T-cell (primary cell): Measurements from ENCODE around the gene NOP10. TPM values are rescaled to one million over a fixed set of nuclear protein-coding genes. Genes with fewer than 3 reads are reported as not detected.
"Not testable (repeated sequence)": the region's sequence is repeated elsewhere in the genome, so short reads cannot be mapped to it uniquely, and the experiment has no call there.

Experiments used
- ATAC-seq, 4 experiments: fragments of 200-7000 bp in 3 of 4; fragments of 150-1000 bp in 1 of 4; cut with Tn5 transposase; replicated peaks in 1 of 4; 1 replicate in 3 of 4; 2 replicates in 1 of 4; pipeline ENCODE4 v1.10.0; 2021; ENCODE audit warnings: moderate library complexity in 3 of 4, mild to moderate bottlenecking in 2 of 4, moderate number of reproducible peaks in 1 of 4
- CTCF ChIA-PET, 2 donors: fragments of 300-600 bp; sonication (Branson Sonifier 250); formaldehyde crosslinking; loops; one replicate each; lab custom pipeline; 2022; ENCODE audit warnings: antibody characterized with exemption in 2 of 2; lab: Charles Lee
- POLR2A ChIA-PET, 2 donors: fragments of 300-600 bp; sonication (Branson Sonifier 250); formaldehyde crosslinking; loops; one replicate each; lab custom pipeline; 2022; ENCODE audit warnings: antibody characterized with exemption in 2 of 2; lab: Charles Lee
- DNase-seq, 35 experiments: peaks; one replicate each; pipeline versions ENCODE4 v3.0.0 to v3.0.0-alpha.2; 2013 to 2023
- H3K27ac ChIP-seq: one replicate; pipeline ENCODE4 v1.5.1; 2013; ENCODE audit warnings: low read length
- H3K27me3 ChIP-seq, 2 experiments: replicated peaks in 1 of 2; 1 replicate in 1 of 2; 2 replicates in 1 of 2; pipeline versions ENCODE4 v1.6.1 to v1.7.0; 2013; ENCODE audit warnings: low read length in 1 of 2, mixed read lengths in 1 of 2; ENCODE audit not compliant: control insufficient read depth in 2 of 2, insufficient read depth in 2 of 2; ENCODE audit errors: extremely low read depth in 1 of 2
- H3K36me3 ChIP-seq, 2 donors: 1 replicate in 1 of 2; 2 replicates in 1 of 2; pipeline versions ENCODE4 v1.6.1 to v1.7.0; 2013; ENCODE audit warnings: low read length in 1 of 2; ENCODE audit not compliant: control insufficient read depth in 2 of 2, insufficient read depth in 1 of 2; ENCODE audit errors: extremely low read depth in 1 of 2
- H3K4me1 ChIP-seq, 2 experiments: 1 replicate in 1 of 2; 2 replicates in 1 of 2; pipeline versions ENCODE4 v1.6.1 to v1.7.0; 2013; ENCODE audit warnings: low read length in 2 of 2, mixed read lengths in 1 of 2; ENCODE audit not compliant: insufficient read depth in 2 of 2, control insufficient read depth in 1 of 2; ENCODE audit errors: extremely low read depth in 1 of 2
- H3K4me3 ChIP-seq, 2 donors: 1 replicate in 1 of 2; 2 replicates in 1 of 2; pipeline versions ENCODE4 v1.5.1 to v1.7.0; 2013; ENCODE audit warnings: mild to moderate bottlenecking in 2 of 2, low read length in 1 of 2, moderate library complexity in 1 of 2; ENCODE audit not compliant: control insufficient read depth in 1 of 2; ENCODE audit errors: extremely low read depth in 1 of 2
- H3K9me3 ChIP-seq: 2 replicates; pipeline ENCODE4 v1.7.0; 2013
- H3K27ac Mint-ChIP-seq, 2 donors: one replicate each; pipeline ENCODE4 v1.8.0; 2020 to 2021; ENCODE audit warnings: mild to moderate bottlenecking in 2 of 2, mixed read lengths in 2 of 2
- H3K27me3 Mint-ChIP-seq, 2 donors: one replicate each; pipeline ENCODE4 v1.8.0; 2021 to 2022; ENCODE audit warnings: mixed read lengths in 2 of 2
- H3K36me3 Mint-ChIP-seq: one replicate; pipeline ENCODE4 v1.8.0; 2021; ENCODE audit warnings: mixed read lengths
- H3K4me1 Mint-ChIP-seq, 3 donors: one replicate each; pipeline ENCODE4 v1.8.0; 2020 to 2022; ENCODE audit warnings: mixed read lengths in 3 of 3, mild to moderate bottlenecking in 1 of 3
- H3K4me3 Mint-ChIP-seq, 3 donors: one replicate each; pipeline ENCODE4 v1.8.0; 2020 to 2022; ENCODE audit warnings: mild to moderate bottlenecking in 3 of 3, mixed read lengths in 3 of 3, moderate library complexity in 3 of 3
- H3K9me3 Mint-ChIP-seq, 3 donors: one replicate each; pipeline ENCODE4 v1.8.0; 2020 to 2022; ENCODE audit warnings: mixed read lengths in 3 of 3
- WGBS: methylation state at CpG from one replicate; pipeline ENCODE4 v1.1.5; 2013; ENCODE audit warnings: missing lambda C conversion rate; ENCODE audit not compliant: insufficient coverage; 5-methylcytosine and 5-hydroxymethylcytosine counted together
- total RNA-seq, 35 experiments: library from RNA in 6 of 35; stranded (reverse) in 6 of 35; fragments of 120-200 nt in 1 of 35; gene quantifications; one replicate each; pipeline versions ENCODE4 v1.2.1 to v1.2.4 and lab custom pipeline; 2013 to 2026

Gene NOP10
- total RNA-seq, 5 donors from 2014 or later (not counting 1 experiment from before 2014, with no cell fraction given), result 38.2 to 88.9 (median 68.8) TPM

- H3K27me3 ChIP-seq, result no peaks in the 10 kb centered on the region
- H3K4me1 ChIP-seq, result no peaks in the 10 kb centered on the region
- Mint-ChIP-seq H3K27me3 (no peaks in the 10 kb centered on the region), H3K9me3 (no peaks in the 10 kb centered on the region), H3K4me3 (no peak overlapping the region), H3K27ac (peak overlapping the region in 1 of 2 donors; percentile 12), H3K4me1 (no peaks in the 10 kb centered on the region), H3K36me3 (peaks cover 37% of the 10 kb centered on the region)
- ChIA-PET CTCF (interaction anchor here in 1 of 2 donors (1.0 kb wide), 1 partner anchor 11 kb away, joined by 3 read pairs; no protein-coding TSS in a partner anchor), POLR2A (interaction anchor here in 1 of 2 donors (0.5 kb wide), 1 partner anchor 315 kb away, joined by 5 read pairs; no protein-coding TSS in a partner anchor)
- ATAC-seq (no peak), DNase-seq (no peak)
- H3K36me3 ChIP-seq, result peaks cover 2 to 42% of the 10 kb centered on the region in 2 donors
- H3K27ac ChIP-seq, result no peak overlapping the region
- no peak overlapping the region for H3K4me3 ChIP-seq
- no peaks in the 10 kb centered on the region for H3K9me3 ChIP-seq
- WGBS, result 82% methylated on average over 5 of the region's 9 CpGs
Observed at GRCh38 chr15:34355241-34355640, 12.3 kb upstream of the NOP10 start.

- H3K36me3 Mint-ChIP-seq, result peaks cover 32% of the 10 kb centered on the region
- H3K27me3 Mint-ChIP-seq, result no peaks in the 10 kb centered on the region
- DNase-seq, result no peak
- H3K27ac Mint-ChIP-seq, result no peak overlapping the region
- ChIA-PET POLR2A (interaction anchor here in 1 of 2 donors (0.6 kb wide), 1 partner anchor 26 kb away, joined by 3 read pairs; no protein-coding TSS in a partner anchor), CTCF (no interaction called here)
- no peaks in the 10 kb centered on the region for H3K9me3 ChIP-seq
- H3K4me3 ChIP-seq, result no peak overlapping the region
- H3K9me3 Mint-ChIP-seq, result no peaks in the 10 kb centered on the region
- H3K27ac ChIP-seq, result no peak overlapping the region
- no peak overlapping the region for H3K4me3 Mint-ChIP-seq
- no peak for ATAC-seq
- H3K4me1 ChIP-seq, result no peaks in the 10 kb centered on the region
- no peaks in the 10 kb centered on the region for H3K4me1 Mint-ChIP-seq
- H3K36me3 ChIP-seq, result peaks cover 2 to 33% of the 10 kb centered on the region in 2 donors
- 98% methylated on average over 5 of the region's 7 CpGs for WGBS
- no peaks in the 10 kb centered on the region for H3K27me3 ChIP-seq
Observed at GRCh38 chr15:34354286-34354685, 11.3 kb upstream of the NOP10 start.

- ChIA-PET CTCF (no interaction called here), POLR2A (no interaction called here)
- DNase-seq (no peak), ATAC-seq (no peak)
- Mint-ChIP-seq H3K36me3 (peaks cover 28% of the 10 kb centered on the region), H3K4me3 (no peak overlapping the region), H3K4me1 (no peaks in the 10 kb centered on the region), H3K27me3 (no peaks in the 10 kb centered on the region), H3K27ac (peak overlapping the region in 1 of 2 donors; percentile 15), H3K9me3 (no peaks in the 10 kb centered on the region)
- WGBS, result 100% methylated on average over 1 of the region's 2 CpGs
- Histone ChIP-seq H3K4me1 (no peaks in the 10 kb centered on the region), H3K9me3 (no peaks in the 10 kb centered on the region), H3K36me3 (peaks cover 2 to 28% of the 10 kb centered on the region in 2 donors), H3K27ac (no peak overlapping the region), H3K27me3 (no peaks in the 10 kb centered on the region), H3K4me3 (no peak overlapping the region)
Observed at GRCh38 chr15:34353627-34354026, 10.7 kb upstream of the NOP10 start.

- H3K27me3 ChIP-seq, DNase-seq, H3K4me1 ChIP-seq, ATAC-seq, H3K4me1 Mint-ChIP-seq, H3K27me3 Mint-ChIP-seq, H3K9me3 ChIP-seq, H3K9me3 Mint-ChIP-seq, H3K27ac ChIP-seq, POLR2A ChIA-PET, H3K4me3 ChIP-seq, H3K27ac Mint-ChIP-seq, H3K4me3 Mint-ChIP-seq: not testable (repeated sequence)
- H3K36me3 ChIP-seq, result peaks cover 2 to 21% of the 10 kb centered on the region in 2 donors
- WGBS, result 100% methylated on average over 6 of the region's 12 CpGs
- H3K36me3 Mint-ChIP-seq, result peaks cover 24% of the 10 kb centered on the region
- CTCF ChIA-PET, result interaction anchor here in 1 of 2 donors (0.7 kb wide), 1 partner anchor 29 kb away, joined by 3 read pairs; no protein-coding TSS in a partner anchor
Observed at GRCh38 chr15:34352996-34353395, 10.1 kb upstream of the NOP10 start.

- Histone ChIP-seq H3K27me3 (no peaks in the 10 kb centered on the region), H3K36me3 (no peaks in the 10 kb centered on the region), H3K9me3 (no peaks in the 10 kb centered on the region), H3K27ac (no peak overlapping the region), H3K4me3 (no peak overlapping the region), H3K4me1 (no peaks in the 10 kb centered on the region)
- ATAC-seq, result no peak
- Mint-ChIP-seq H3K36me3 (peaks cover 3% of the 10 kb centered on the region), H3K4me3 (no peak overlapping the region), H3K4me1 (no peaks in the 10 kb centered on the region), H3K9me3 (no peaks in the 10 kb centered on the region), H3K27ac (no peak overlapping the region), H3K27me3 (no peaks in the 10 kb centered on the region)
- ChIA-PET CTCF (no interaction called here), POLR2A (no interaction called here)
- no peak for DNase-seq
- WGBS, result 90% methylated on average over 4 of the region's 4 CpGs
Observed at GRCh38 chr15:34349769-34350168, 6.8 kb upstream of the NOP10 start.

GRCh38 chr15:34348735-34349300, 5.9 kb upstream of the NOP10 start:
- H3K9me3 ChIP-seq, result no peaks in the 10 kb centered on the region
- WGBS, result no CpG with 5 or more reads among the region's 1 CpG
- DNase-seq (no peak), ATAC-seq (no peak)
- no peaks in the 10 kb centered on the region for H3K36me3 Mint-ChIP-seq
- H3K27me3 ChIP-seq, result no peaks in the 10 kb centered on the region
- no peak overlapping the region for H3K27ac Mint-ChIP-seq
- H3K4me1 Mint-ChIP-seq, result no peaks in the 10 kb centered on the region
- no peaks in the 10 kb centered on the region for H3K27me3 Mint-ChIP-seq
- H3K9me3 Mint-ChIP-seq, result no peaks in the 10 kb centered on the region
- no peaks in the 10 kb centered on the region for H3K4me1 ChIP-seq
- H3K27ac ChIP-seq, result no peak overlapping the region
- no peaks in the 10 kb centered on the region for H3K36me3 ChIP-seq
- POLR2A ChIA-PET, result no interaction called here
- H3K4me3 Mint-ChIP-seq, result no peak overlapping the region
- no peak overlapping the region for H3K4me3 ChIP-seq
- CTCF ChIA-PET, result no interaction called here
